NOMO-1 (cell line): ENCODE data around the gene ZNF462.
"Not testable (repeated sequence)": the region's sequence is repeated elsewhere in the genome, so short reads cannot be mapped to it uniquely, and the experiment has no call there.

Experiments used
- DNase-seq, 2 experiments: peaks; one replicate each; lab custom pipeline; 2025; ENCODE audit not compliant: unreplicated experiment in 2 of 2; lab: John Stamatoyannopoulos, UW

The ZNF462 gene

GRCh38 chr9:106862821-106863720 is at the start of gene ZNF462:
Gene ZNF462 (plus strand): TSS chr9:106863166. CDS start chr9:106923384, 60,218 bp downstream.
- DNase-seq, result no peak

DNA sequence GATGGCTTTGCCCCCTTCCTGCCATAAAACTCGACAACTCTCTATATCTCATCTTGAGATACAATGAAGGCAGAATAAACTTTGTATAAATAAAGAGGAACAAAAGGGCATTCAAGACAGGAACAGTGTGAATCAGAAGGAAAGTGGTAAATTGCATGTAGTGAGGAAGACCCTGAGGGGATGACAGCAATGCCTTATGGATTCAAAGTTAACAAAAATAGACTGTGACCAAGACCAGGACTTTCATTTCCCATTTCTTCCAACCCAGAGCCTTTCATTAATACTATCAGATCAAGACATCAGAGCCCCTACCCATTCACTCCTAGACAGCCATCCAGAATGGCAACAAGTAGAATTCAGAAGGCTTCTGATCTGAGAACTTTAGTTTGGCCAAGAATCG is 46.4 kb upstream of the ZNF462 start:
- DNase-seq, result no peak

DNA sequence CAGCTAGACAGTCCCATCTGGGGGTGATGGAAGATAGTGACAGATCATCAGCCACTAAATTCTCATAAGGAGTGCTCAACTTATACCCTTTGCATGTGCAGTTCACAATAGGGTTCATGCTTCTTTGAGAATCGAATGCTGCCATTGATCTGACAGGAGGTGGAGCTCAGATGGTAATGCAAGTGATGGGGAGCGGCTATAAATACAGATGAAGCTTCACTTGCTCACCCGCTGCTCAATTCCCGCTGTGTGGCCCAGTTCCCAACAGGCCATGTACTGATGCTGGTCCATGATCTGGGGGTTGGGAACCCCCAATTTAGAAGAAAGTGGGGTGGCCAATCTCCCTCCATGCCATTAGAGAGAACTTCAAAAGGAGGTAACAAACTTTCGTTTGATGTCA is 44.9 kb upstream of the ZNF462 start:
- no peak for DNase-seq

- DNase-seq, result no peak
Measured at GRCh38 chr9:106820866-106821265, 42.1 kb upstream of the ZNF462 start.

- no peak for DNase-seq
Measured at GRCh38 chr9:106828070-106828469, 34.9 kb upstream of the ZNF462 start.

DNA sequence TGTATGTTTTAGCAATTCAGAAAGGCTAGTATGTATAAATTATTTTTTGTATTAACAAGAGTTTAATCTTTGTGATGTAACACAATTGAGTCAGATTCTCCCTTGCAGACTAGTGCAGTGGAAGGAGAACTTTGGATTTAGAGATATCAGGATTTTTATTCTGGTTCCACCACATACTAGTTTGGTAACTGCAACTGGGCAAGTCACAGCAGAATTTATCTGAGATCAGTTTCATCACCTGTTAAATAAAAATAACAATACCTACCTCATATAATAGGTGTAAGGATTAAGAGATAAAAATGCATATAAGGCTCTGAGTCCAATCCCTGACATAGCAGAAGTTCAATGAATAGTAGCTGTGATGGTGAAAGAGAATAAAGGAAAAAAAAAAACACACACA is 34.0 kb upstream of the ZNF462 start:
- DNase-seq, result no peak

DNA sequence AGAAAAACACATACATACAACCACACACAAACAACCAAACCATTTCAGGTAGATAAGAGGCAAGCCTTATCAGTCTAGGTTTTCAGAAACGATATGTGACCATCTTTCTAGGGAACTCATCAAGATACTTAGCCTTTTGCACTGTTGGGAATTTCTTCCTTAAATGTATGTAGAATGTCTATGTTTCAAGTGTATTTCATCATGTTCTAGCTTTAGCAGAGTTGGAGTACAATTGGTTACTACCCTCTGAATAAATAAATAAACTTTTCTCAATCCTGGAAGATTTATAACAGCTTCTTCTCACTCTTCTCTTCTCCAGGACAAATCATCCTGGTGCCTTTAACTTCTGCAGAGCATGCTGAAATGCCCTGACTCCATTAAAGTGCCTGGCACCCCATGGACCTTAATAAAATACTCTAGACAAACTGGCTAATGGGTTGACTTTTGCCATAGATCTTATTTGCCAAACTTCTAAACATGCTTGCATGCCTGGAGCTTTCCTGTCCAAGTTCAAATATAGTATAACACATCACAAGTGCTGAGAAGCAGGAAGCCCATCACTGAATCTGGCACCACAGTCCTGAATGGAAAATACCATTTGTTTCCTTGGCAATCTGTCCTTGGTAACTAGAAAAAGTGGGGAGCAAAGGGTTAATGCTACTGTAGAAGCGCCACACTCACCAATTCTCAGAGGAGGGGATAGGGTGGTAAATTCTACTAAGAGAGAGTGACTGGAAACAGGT is 33.1 kb upstream of the ZNF462 start:
- no peak for DNase-seq

DNA sequence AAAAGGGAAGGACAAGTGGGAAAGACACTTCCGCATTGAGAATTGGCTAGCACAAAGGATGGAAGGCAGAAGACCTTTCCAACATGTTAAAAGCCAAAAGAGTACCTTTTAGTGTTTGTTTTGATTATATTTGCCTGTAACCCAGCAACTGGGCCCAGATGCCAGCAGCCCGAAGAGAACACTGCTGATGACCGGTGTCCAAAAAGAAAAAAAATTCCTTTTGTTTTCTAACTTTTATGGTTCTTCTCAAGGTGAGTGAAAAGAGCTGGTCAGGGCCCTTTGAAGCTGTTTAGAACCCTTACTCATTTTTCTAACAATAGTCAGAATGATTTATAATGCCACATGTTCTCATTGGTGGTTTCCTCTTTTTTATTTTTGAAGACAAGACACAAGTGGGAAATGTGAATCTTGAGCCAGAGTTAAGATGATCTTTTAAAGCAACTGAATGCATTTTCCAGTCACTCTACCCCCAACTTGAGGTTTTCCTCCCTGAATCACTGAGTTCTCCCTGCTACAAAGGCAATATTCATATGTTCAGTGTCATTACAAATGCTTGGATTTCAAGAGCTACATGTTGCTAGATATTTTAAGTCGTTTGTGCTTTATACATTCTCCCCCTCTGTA is 32.3 kb upstream of the ZNF462 start:
- DNase-seq, result no peak

- no peak for DNase-seq
Measured at GRCh38 chr9:106834888-106835287, 28.1 kb upstream of the ZNF462 start.

GRCh38 chr9:106835840-106836239 is 27.1 kb upstream of the ZNF462 start:
- DNase-seq, result no peak

- no peak for DNase-seq
Measured at GRCh38 chr9:106843371-106843770, 19.6 kb upstream of the ZNF462 start.

DNA sequence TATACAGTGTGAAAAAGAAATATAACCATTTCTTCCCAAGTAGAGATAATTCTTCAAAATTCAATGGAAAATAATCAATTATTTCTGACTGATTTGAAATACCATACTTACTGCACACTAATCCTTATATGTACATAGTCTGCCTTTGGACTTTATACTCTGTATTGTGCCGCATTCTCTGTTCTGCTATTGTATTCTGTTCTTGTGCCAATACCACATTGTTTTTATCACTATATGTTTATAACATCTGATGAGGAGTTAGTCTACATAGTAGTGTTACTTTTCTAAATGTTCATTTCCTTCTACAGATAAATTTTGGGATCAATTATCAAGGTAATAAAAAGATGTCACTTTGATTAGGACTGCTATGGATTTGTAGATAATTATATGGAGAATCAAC is 16.7 kb upstream of the ZNF462 start:
- no peak for DNase-seq

GRCh38 chr9:106846857-106847256 is 16.1 kb upstream of the ZNF462 start:
- no peak for DNase-seq

GRCh38 chr9:106851640-106852039 is 11.3 kb upstream of the ZNF462 start:
- not testable (repeated sequence) for DNase-seq

DNA sequence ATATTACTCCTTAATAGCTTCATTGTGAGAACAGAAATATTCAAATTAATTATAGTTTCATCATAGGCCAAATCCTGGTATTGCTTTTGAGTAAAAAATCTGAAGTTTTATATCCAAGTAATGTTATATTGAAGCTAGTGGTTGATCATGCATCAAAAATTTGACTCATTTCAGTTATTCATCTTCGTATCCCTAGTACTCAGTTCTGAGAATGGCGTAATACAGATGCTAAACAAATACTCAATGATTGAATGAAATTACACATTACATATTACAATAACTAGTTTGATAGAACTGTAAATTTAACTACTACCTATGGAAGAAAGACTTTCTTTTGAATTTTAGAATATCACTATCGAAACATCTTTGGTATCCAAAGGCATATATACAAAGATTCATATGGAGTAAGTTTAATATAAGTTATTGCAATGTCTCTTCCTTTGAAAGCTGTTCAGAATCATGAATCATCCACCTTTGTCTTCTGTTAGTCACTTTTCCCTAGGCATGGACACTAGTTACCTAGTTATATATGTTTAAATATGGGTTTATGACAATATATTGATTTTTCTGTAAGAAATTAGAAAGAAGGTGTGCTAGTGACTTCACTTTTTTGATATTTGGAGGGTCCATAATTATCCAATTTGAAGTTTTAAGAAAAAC is 5.0 kb upstream of the ZNF462 start:
- no peak for DNase-seq

DNA sequence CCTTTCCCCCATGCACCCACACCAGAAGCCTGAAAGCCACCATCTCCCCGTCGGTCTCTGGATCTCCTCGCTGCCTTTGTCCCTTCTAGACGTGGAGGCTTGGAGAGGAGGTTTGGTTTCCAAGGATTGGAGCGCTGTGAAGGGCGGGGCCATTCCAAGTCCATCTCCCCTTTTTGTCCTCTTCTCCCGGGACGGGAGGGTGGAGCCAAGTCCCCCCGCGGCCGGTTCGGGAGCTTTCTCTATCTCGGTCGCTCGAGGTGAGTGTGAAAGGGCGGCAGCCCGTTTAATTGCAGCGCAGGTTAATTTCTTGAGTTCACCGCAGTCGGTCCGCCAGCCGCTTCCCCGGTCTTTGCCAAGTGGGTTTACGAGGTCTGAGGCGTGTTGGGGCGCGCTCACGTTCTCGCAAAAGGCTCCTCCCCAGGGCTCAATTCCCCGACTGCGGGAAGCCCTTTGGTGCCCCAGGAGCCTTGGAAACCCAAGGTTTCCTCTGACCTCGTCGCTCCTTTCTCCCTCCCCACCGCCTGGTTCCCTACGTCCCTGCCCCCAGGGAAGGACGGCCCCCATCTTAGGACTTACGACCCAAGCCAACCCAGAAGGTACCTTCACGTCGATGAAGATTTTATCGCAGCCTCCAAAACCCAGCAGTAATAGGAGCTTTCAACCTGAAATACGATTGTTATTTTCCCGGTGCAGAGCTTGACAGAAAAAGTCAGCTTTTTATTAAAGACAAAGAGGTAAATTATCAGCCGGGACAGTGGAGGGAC is 2.8 kb upstream of the ZNF462 start:
- DNase-seq, result no peak

DNA sequence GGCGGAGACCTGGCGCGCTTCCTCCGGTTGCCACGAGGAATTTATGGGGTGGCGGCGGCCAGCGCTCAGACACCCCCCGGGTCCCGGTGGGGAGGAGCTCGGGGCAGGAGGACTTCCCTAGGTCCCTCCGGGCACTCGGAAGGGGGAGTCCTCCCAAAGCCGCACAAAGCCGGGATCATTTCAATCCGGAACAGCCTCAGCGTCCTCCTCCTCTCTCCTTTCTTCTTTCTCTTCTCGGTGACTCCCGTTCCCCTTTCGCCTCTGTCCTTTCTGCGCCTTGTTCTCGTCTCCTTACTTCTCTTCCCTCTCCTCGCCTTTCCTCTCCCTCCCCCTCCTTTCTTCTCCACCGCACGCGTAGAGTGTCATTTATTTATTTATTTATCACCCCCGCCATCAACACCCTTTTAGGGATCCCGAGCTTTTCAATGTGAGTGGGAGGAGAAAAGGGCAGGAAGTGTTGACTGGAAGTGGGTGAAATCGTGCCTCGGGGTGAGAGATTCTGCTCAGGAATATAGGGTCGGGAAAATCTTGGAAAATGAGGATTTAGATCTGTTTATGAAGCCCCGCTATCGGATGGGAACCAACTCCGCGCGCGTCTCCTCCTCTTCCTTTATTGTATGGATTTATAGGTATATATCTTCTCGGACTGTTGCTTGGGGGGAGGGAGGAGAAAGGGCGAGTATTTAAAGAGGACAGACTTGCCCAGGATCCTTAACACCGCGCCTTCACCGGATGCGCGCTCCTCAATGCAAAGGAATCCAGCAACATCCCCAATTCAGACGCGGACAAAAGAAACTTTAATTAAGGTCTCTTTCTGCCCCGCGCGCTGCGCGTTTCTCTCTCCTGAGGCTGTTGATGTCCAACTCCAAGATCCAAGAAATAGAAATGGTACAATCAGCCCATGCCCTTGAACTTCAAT is 2.0 kb upstream of the ZNF462 start:
- no peak for DNase-seq

GRCh38 chr9:106861640-106862109 is 1.3 kb upstream of the ZNF462 start:
- DNase-seq, result no peak
